Fibroblast of lung (primary cell): ENCODE results near the gene KRT82. TPM values are rescaled to one million over a fixed set of nuclear protein-coding genes. Genes with fewer than 3 reads are reported as not detected.

ENCODE experiments used
- DNase-seq, 2 donors: peaks; one replicate each; pipeline versions ENCODE4 v3.0.0 to v3.0.0-alpha.2; 2010; ENCODE audit warnings: low read depth in 2 of 2
- H2AFZ ChIP-seq: 2 replicates; pipeline ENCODE4 v1.5.1; 2012; ENCODE audit warnings: low read length, control low read depth, inconsistent platforms
- H3K27ac ChIP-seq: 2 replicates; pipeline ENCODE4 v1.5.1; 2011; ENCODE audit warnings: low read length, control low read depth; ENCODE audit not compliant: insufficient read depth
- H3K27me3 ChIP-seq: 2 replicates; pipeline ENCODE4 v1.5.1; 2011; ENCODE audit warnings: mild to moderate bottlenecking, low read length; ENCODE audit not compliant: control insufficient read depth, insufficient read depth
- H3K36me3 ChIP-seq: 2 replicates; pipeline ENCODE4 v1.5.1; 2011; ENCODE audit warnings: low read length; ENCODE audit not compliant: control insufficient read depth, insufficient read depth
- H3K4me1 ChIP-seq: 2 replicates; pipeline ENCODE4 v1.5.1; 2011; ENCODE audit warnings: low read length; ENCODE audit not compliant: control insufficient read depth, insufficient read depth; ENCODE audit errors: extremely low read depth
- H3K4me2 ChIP-seq: 2 replicates; pipeline ENCODE4 v1.5.1; 2011; ENCODE audit warnings: low read length, control low read depth; ENCODE audit not compliant: insufficient read depth; ENCODE audit errors: extremely low read depth
- H3K4me3 ChIP-seq, 4 experiments: fragments of 200-600 bp in 1 of 4; sonication (generic) in 1 of 4; replicated peaks in 1 of 4; 2 replicates each; pipeline ENCODE4 v1.5.1; 2011 to 2016; ENCODE audit warnings: low read length in 4 of 4, low read depth in 3 of 4, mild to moderate bottlenecking in 3 of 4, control low read depth in 2 of 4, inconsistent platforms in 1 of 4, mixed read lengths in 1 of 4; ENCODE audit not compliant: insufficient read depth in 1 of 4; ENCODE audit errors: control extremely low read depth in 1 of 4
- H3K79me2 ChIP-seq: 2 replicates; pipeline ENCODE4 v1.5.1; 2012; ENCODE audit warnings: mild to moderate bottlenecking, low read length, inconsistent platforms; ENCODE audit not compliant: control insufficient read depth, insufficient read depth
- H3K9ac ChIP-seq: 2 replicates; pipeline ENCODE4 v1.5.1; 2011; ENCODE audit warnings: mild to moderate bottlenecking, low read length, control low read depth; ENCODE audit not compliant: insufficient read depth
- H3K9me3 ChIP-seq: 2 replicates; pipeline ENCODE4 v1.5.1; 2012; ENCODE audit warnings: low read depth, low read length; ENCODE audit not compliant: control insufficient read depth, insufficient read depth
- H4K20me1 ChIP-seq: 2 replicates; pipeline ENCODE4 v1.5.1; 2011; ENCODE audit warnings: low read length; ENCODE audit not compliant: control insufficient read depth, insufficient read depth; ENCODE audit errors: extremely low read depth
- EZH2 ChIP-seq: IDR thresholded peaks from 2 replicates; pipeline ENCODE4 v1.5.1; 2012; ENCODE audit warnings: low read length, control low read depth, mild to moderate bottlenecking; ENCODE audit errors: missing control alignments
- polyA plus RNA-seq, 2 donors: library from polyadenylated mRNA; depleted of rRNA in 1 of 2; stranded (reverse) in 1 of 2; unstranded in 1 of 2; fragments of >200 nt; gene quantifications; 2 replicates each; pipeline ENCODE4 v1.2.1, GENCODE V29; 2011 to 2012; ENCODE audit warnings: missing spikeins in 1 of 2
- total RNA-seq: library from RNA; depleted of rRNA; stranded (reverse); fragments of >200 nt; gene quantifications from 2 replicates; pipeline ENCODE4 v1.2.1, GENCODE V29; 2014
- TF ChIP-seq, protein P1 (sequence below), 2 donors: IDR thresholded peaks in 1 of 2; conservative IDR thresholded peaks in 1 of 2; 1 replicate in 1 of 2; 2 replicates in 1 of 2; pipeline ENCODE4 v1.5.1; 2011 to 2012; ENCODE audit warnings: low read length in 2 of 2, control low read depth in 1 of 2, inconsistent platforms in 1 of 2, low read depth in 1 of 2, mild to moderate bottlenecking in 1 of 2

Gene KRT82
- total and polyA plus RNA-seq, 2 donors (not counting 1 experiment from before 2014, with no cell fraction given) = not detected

DNA sequence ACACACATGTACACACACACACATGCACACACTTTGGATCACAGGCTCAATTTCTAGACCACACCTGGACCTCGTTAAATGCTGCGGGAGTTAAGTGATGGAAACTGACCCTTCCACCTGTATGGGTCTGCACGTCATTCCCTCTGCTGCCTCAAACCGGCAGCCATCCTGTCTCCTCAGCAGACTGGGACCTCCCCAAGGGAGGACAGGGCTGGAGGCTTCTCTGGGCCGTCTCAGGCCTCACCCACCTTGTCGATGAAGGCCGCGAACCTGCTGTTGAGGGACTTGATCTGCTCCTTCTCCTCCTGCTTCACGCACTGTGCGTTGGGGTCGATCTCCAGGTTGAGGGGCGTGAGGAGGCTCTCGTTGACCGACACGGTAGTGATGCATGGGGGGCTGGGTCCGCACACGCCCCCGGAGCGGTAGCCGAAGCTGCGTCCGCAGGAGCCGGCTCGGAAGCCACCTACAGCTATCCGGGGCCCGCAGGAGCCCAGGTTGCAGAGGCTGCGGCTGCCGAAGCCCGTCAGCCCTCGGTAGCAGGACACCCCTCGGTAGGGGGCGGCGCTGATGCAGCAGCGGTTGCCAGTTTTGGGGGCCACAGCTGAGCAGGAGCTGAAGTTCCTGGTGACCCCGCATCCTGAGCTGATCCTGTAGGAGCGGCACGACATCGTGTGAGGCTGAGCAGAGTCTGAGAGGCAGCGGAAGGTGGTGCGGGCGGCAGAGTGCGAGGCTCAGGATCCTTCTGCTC lies 39.2 kb downstream of the KRT82 start, which contains the start of gene KRT85:
KRT85 (minus strand) TSS at position 744 of the 748 bp plus-strand sequence; CDS start at position 668, 76 bp downstream.
- Histone ChIP-seq H3K4me2 (no peak within 1 kb of the TSS), H3K9me3 (no peaks in the 10 kb centered on the region), H3K4me3 (no peak within 1 kb of the TSS), H3K27me3 (peaks cover 8% of the 10 kb centered on the region), H3K27ac (no peak within 1 kb of the TSS), H4K20me1 (no peaks in the 10 kb centered on the region), H3K4me1 (no peaks in the 10 kb centered on the region), H3K79me2 (no peaks in the 10 kb centered on the region), H3K9ac (no peak within 1 kb of the TSS), H2AFZ (no peak within 1 kb of the TSS), H3K36me3 (no peaks in the 10 kb centered on the region)
- no peak for DNase-seq
- TF ChIP-seq, protein P1, sequence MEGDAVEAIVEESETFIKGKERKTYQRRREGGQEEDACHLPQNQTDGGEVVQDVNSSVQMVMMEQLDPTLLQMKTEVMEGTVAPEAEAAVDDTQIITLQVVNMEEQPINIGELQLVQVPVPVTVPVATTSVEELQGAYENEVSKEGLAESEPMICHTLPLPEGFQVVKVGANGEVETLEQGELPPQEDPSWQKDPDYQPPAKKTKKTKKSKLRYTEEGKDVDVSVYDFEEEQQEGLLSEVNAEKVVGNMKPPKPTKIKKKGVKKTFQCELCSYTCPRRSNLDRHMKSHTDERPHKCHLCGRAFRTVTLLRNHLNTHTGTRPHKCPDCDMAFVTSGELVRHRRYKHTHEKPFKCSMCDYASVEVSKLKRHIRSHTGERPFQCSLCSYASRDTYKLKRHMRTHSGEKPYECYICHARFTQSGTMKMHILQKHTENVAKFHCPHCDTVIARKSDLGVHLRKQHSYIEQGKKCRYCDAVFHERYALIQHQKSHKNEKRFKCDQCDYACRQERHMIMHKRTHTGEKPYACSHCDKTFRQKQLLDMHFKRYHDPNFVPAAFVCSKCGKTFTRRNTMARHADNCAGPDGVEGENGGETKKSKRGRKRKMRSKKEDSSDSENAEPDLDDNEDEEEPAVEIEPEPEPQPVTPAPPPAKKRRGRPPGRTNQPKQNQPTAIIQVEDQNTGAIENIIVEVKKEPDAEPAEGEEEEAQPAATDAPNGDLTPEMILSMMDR (conservative IDR thresholded peaks at IDR 0.05 in 1 of 2, IDR thresholded peaks at IDR 0.05 in 1 of 2; ENCODE audit: low read depth in 1 of 2, low read length in 2 of 2) = no peak
- TF ChIP-seq EZH2 = no peak

GRCh38 chr12:52364901-52365489 lies 41.1 kb downstream of the KRT82 start:
- H3K27ac ChIP-seq = no peak overlapping the region
- H3K36me3 ChIP-seq = no peaks in the 10 kb centered on the region
- H2AFZ ChIP-seq = no peak overlapping the region
- DNase-seq = no peak
- H3K4me2 ChIP-seq = no peak overlapping the region
- H4K20me1 ChIP-seq = no peaks in the 10 kb centered on the region
- no peak overlapping the region for H3K4me3 ChIP-seq
- H3K79me2 ChIP-seq = no peaks in the 10 kb centered on the region
- no peaks in the 10 kb centered on the region for H3K9me3 ChIP-seq
- H3K9ac ChIP-seq = no peak overlapping the region
- TF ChIP-seq, protein P1 (conservative IDR thresholded peaks at IDR 0.05 in 1 of 2, IDR thresholded peaks at IDR 0.05 in 1 of 2; ENCODE audit: low read depth in 1 of 2, low read length in 2 of 2) = no peak
- no peak for TF ChIP-seq EZH2
- no peaks in the 10 kb centered on the region for H3K4me1 ChIP-seq
- peaks cover 8% of the 10 kb centered on the region for H3K27me3 ChIP-seq

DNA sequence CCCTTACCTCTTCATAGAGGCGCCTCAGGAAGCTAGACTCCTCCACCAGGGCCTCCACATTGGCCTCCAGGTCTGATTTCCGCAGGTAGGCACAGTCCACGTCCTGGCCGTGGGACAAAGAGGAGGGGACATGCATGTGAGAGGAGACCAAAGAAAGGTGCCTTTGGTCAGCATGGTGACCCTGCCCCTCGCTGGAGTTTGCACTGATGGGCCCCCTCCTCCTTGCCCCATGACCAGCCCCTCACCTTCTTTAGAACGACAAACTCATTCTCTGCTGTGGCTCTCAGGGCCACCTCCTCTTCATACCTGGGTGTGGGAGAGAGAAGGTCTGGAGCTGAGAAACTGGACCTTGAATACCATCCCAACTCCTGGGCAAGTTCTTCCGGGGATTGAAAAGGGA lies 42.1 kb downstream of the KRT82 start:
- DNase-seq = no peak
- Histone ChIP-seq H3K4me2 (no peak overlapping the region), H3K9me3 (no peaks in the 10 kb centered on the region), H3K9ac (no peak overlapping the region), H3K79me2 (no peaks in the 10 kb centered on the region), H3K27ac (no peak overlapping the region), H3K36me3 (no peaks in the 10 kb centered on the region), H4K20me1 (no peaks in the 10 kb centered on the region), H3K4me3 (no peak overlapping the region), H2AFZ (no peak overlapping the region), H3K27me3 (peaks cover 6% of the 10 kb centered on the region), H3K4me1 (no peaks in the 10 kb centered on the region)
- no peak for TF ChIP-seq EZH2
- TF ChIP-seq, protein P1 (conservative IDR thresholded peaks at IDR 0.05 in 1 of 2, IDR thresholded peaks at IDR 0.05 in 1 of 2; ENCODE audit: low read depth in 1 of 2, low read length in 2 of 2) = no peak
